Ammon's horn (tissue), 1 donor: ENCODE results near the gene SLC22A12.
"Not testable (repeated sequence)": the region's sequence is repeated elsewhere in the genome, so short reads cannot be mapped to it uniquely, and the experiment has no call there.

Experiments
- DNase-seq: peaks from one replicate; pipeline ENCODE4 v3.0.0-alpha.2; 2016; ENCODE audit warnings: low spot score

The SLC22A12 gene

DNA sequence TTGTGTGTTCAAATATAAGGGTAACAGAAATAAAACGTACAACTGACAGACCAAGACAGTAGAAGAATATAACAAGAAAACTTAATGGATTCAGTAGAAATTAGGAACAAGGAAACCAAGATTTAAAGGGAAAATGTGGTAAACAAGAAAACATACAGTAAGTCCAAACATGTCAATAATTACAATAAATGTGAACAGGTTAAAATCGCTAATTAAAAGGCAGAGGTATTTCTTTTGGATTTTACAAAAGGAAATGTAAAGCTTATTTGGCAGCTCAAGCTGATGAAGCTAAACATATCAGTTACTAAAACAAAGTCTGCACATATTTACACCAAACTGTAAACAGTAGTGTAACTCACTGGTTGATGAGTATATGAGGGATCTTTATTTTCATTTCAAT, 2.3 kb upstream of the SLC22A12 start:
- DNase-seq: no peak

DNA sequence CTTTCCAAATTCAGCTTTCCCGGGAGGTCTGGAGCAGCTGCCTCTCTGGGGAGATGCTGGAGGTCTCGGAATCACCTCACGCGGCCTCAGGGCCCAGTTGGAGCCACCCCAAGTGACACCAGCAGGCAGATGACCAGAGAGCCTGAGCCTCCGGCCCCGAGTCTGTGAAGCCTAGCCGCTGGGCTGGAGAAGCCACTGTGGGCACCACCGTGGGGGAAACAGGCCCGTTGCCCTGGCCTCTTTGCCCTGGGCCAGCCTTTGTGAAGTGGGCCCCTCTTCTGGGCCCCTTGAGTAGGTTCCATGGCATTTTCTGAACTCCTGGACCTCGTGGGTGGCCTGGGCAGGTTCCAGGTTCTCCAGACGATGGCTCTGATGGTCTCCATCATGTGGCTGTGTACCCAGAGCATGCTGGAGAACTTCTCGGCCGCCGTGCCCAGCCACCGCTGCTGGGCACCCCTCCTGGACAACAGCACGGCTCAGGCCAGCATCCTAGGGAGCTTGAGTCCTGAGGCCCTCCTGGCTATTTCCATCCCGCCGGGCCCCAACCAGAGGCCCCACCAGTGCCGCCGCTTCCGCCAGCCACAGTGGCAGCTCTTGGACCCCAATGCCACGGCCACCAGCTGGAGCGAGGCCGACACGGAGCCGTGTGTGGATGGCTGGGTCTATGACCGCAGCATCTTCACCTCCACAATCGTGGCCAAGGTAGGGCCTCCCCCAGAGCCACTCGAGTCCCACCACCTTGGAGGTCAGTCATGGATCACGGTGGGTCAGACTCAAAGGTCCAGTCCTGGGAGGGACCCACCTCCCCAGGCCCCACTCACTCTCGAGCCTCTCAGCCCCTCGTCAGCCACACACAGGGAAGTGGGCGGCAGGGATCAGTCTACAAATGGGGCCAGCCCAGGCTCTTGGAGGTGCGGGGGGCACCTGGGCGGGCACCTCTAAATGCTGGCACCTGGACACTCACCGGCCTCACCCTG, 525 bp downstream of the SLC22A12 start:
- DNase-seq: no peak

DNA sequence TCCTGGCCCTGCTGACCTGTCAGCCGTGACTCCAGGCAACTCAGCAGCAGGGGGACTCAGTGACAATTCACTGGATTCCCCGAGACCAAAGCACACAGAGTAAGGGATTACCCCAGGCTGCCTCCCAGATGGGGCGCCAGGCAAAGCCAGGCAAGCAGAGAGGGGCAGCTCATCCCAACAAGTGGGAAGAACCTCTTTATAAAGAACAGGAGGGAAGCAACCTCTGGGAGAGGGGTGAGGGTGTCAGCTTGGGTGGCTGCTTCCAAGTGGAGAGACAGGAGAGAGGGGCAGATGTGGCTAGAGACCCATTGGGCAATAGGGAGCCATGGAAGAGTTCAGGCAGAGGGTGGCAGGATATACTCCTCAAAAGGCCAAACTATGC, 1.2 kb downstream of the SLC22A12 start:
- no peak for DNase-seq

DNA sequence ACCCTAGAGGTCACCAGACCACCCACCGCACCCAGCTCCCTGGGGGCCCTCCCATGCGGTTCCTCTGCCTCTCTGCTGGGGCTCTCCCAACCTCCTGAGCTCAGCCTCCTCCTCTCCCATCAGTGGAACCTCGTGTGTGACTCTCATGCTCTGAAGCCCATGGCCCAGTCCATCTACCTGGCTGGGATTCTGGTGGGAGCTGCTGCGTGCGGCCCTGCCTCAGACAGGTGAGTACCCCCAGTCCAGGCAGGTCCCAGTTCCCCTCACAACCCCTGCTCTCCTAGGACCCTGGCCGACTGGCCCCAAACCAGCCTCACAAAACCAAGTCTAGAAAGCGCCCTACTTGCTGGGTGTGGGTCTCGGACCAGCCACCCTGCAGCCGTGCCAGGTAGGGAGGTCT, 1.6 kb downstream of the SLC22A12 start:
- DNase-seq: no peak

DNA sequence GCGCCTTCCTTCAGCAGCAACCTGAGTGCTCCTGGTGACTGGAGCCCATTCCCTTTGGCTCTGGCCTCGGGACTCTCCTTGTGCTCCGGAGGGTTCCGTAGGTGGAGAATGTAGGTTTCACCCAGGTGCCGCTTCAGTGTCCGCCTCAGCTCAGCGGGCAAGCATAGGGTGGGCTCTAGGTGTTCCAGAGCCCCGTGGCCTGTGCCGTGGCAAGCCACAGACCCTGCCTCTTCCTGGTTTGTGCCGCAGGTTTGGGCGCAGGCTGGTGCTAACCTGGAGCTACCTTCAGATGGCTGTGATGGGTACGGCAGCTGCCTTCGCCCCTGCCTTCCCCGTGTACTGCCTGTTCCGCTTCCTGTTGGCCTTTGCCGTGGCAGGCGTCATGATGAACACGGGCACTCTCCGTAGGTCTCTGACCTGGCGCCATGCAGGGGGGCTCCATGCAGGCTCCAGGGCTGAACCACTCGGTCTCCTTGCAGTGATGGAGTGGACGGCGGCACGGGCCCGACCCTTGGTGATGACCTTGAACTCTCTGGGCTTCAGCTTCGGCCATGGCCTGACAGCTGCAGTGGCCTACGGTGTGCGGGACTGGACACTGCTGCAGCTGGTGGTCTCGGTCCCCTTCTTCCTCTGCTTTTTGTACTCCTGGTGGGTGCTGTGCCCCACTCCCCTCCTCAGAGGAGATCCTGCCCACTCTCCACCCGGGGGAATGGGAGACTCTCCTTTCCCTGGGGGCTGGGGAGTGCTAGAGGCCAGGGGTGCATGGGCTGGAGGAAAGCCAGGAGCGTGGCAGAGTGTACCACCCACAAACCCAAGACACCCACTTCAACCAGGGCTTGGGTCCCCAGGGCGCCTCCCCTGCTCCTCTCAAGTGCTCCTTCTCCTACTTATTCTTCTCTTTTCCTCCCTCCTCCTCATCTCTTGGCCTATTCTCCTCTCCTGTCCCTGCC, 2.4 kb downstream of the SLC22A12 start:
- no peak for DNase-seq

DNA sequence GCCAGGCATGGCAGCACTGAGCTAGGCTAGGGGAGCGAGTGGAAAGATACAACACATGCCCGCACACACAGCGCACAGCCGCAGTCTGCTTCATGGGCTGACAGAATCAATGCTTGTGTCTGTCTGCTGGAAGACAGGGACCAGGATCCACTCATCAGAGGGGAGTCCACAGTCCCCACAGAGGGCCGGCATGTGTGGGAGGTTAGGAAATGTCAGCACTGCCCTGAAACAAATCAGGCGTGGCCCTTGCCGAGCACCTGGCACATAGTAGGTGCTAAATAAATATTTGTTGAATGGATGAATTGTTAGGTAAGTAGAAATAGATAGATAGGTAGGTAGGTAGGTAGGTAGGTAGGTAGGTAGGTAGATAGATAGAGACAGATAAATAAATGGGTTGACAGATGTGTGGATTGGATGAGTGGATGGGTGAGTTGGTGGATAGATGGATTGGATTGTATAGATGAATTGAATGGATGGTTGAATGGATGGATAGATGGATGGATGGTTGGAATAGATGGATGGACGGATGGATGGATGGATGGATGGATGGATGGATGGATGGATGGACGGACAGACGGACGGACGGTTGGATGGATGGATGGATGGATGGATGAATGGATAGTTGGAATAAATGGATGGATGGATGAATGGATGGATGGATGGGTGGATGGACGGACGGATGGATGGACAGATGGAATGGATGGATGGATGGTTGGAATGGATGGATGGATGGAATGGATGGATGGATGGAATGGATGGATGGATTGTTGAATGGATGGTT, 3.3 kb downstream of the SLC22A12 start:
- no peak for DNase-seq

DNA sequence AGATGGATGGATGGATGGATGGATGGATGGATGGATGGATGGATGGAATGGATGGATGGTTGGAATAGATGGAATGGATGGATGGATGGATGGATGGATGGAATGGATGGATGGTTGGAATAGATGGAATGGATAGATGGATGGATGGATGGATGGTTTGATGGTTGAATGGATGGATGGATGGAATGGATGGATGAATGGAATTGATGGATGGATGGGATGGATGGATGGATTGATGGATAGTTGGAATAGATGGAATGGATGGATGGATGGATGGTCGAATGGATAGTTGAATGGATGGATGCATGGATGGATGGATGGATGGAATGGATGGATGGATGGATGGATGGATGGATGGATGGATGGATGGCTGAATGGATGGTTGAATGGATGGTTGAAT, 4.9 kb downstream of the SLC22A12 start:
- DNase-seq: not testable (repeated sequence)

DNA sequence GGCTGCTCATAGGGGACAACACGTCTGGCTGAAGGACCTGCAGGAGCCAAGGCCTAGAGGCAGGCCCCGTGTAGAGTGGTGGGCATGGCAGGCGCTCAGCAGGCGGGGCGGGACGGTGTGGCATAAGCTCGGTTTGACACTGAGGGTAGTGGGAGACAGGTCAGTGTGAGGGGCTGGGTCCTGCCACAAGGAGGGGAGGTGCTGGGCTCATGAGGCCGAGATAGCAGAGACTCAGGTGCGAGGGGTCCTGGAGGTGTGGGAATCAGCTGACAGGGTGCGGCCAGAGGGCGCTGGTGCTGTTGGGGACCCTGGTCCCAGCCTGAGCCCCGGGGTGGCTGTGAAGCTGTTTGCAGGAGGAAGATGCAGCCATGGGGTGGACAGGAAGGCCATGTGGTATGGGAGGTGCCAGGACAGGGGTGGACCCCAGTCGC, 6.7 kb downstream of the SLC22A12 start:
- DNase-seq: no peak

DNA sequence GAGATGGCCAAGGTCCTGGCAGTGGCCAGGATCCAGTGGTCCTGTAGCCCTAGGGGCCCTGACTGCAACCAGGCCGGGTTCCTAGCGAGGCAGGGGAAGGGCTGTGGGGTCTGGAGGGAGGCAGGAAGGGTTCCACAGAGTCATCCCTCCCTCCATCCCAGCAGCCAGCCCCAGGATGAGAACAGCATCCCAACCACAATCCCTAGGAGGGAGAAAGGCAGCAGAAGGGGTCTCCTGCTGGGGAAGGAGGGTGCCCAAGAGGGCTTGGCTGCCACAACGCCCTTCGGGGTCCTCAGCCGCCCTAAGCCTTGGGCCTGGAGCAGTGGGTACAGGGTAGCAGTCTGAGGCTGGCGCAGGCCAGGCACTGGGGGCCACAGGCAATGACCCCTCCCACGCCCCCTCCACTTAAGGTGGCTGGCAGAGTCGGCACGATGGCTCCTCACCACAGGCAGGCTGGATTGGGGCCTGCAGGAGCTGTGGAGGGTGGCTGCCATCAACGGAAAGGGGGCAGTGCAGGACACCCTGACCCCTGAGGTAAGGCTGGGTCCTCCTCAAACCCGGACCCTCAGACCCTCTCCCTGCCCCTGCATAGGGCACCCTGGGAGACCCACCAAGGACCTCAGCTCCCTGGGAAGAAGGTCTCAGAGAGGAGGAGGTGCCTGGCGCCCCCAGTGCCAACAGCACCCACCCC, 7.2 kb downstream of the SLC22A12 start:
- DNase-seq: no peak

DNA sequence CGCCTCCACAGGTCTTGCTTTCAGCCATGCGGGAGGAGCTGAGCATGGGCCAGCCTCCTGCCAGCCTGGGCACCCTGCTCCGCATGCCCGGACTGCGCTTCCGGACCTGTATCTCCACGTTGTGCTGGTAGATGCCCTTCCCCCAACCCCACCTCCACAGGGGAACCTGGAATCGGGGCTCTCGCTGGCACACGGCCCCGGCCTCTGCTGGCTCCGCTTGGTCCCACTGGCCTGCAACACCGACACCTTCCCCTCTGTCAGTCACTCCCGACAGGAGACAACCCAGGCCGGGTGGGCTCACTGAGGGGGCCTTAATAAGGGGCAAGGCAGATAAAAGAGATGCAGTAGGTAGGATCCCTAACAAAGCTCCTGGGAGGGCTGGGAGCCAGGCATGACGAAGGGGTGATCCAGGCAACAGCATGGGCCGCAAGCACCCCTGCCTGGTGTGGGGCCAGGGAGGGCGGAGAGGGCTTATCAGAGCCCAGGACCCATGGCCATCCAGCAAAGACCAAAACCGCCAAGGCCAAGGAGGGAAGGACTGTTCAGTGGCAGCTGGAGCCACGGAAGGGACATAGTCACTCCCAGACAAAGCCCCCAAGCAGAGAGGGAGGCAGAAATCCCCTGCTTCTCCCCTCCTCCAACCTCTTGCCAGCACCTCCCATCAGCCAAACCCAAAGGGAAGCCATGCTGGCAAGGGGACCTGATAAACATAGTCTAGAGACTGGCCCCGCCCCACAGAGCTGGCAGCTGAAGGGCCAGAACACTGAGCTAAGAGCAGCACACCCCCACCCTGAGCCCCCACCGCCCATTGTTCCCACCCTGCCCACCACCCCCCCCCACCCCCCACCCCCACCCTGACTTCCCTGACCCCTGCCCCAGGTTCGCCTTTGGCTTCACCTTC, 8.0 kb downstream of the SLC22A12 start:
- no peak for DNase-seq

DNA sequence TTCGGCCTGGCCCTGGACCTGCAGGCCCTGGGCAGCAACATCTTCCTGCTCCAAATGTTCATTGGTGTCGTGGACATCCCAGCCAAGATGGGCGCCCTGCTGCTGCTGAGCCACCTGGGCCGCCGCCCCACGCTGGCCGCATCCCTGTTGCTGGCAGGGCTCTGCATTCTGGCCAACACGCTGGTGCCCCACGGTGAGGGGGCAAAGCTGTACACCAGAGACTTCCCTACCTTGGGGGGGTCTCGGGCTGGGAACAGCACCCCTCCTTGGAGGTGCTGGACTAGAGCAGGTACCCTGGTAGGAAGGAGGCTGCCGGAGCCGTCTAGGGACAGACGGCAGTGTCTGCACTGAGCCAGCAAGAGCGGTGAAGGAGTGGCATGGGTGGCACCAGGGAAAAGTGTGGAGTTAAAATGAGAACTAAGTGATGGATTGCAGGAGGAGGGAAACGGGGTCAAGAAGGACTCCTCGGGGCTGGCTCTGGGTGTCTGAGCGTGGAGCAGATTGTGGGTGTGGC, 8.7 kb downstream of the SLC22A12 start:
- no peak for DNase-seq

DNA sequence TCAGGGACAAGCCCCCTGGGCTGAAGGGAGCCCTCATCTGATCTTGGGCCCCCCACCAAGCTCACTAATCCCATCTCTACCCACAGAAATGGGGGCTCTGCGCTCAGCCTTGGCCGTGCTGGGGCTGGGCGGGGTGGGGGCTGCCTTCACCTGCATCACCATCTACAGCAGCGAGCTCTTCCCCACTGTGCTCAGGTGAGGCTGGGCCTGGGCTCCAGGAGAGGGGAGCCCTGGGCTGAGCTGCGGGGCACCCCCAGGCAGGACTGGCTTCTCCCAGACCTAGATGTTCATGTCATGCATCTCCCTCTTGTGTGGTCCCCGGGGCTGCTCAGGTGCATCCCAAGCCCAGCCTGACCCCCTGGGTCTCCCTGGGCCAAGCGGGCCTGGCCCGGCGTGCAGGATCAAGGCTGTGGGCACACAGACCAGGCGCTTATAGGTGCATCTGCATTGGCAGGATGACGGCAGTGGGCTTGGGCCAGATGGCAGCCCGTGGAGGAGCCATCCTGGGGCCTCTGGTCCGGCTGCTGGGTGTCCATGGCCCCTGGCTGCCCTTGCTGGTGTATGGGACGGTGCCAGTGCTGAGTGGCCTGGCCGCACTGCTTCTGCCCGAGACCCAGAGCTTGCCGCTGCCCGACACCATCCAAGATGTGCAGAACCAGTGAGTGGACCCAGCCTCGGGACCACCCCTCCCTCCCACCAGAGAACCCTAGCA, 9.4 kb downstream of the SLC22A12 start:
- DNase-seq: no peak

DNA sequence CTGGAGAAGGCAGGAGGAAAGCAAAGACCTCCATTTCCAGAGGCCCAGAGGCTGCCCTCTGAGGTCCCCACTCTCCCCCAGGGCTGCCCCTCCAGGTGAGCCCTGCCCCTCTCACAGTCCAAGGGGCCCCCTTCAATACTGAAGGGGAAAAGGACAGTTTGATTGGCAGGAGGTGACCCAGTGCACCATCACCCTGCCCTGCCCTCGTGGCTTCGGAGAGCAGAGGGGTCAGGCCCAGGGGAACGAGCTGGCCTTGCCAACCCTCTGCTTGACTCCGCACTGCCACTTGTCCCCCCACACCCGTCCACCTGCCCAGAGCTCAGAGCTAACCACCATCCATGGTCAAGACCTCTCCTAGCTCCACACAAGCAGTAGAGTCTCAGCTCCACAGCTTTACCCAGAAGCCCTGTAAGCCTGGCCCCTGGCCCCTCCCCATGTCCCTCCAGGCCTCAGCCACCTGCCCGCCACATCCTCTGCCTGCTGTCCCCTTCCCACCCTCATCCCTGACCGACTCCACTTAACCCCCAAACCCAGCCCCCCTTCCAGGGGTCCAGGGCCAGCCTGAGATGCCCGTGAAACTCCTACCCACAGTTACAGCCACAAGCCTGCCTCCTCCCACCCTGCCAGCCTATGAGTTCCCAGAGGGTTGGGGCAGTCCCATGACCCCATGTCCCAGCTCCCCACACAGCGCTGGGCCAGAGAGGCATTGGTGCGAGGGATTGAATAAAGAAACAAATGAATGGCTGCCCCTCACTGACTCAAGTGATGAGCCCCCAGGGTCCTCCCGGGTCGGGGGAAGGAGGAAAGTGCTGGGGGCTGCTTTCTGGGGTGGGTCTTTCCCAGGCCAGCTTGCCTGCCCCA, 10.8 kb downstream of the SLC22A12 start:
- no peak for DNase-seq

DNA sequence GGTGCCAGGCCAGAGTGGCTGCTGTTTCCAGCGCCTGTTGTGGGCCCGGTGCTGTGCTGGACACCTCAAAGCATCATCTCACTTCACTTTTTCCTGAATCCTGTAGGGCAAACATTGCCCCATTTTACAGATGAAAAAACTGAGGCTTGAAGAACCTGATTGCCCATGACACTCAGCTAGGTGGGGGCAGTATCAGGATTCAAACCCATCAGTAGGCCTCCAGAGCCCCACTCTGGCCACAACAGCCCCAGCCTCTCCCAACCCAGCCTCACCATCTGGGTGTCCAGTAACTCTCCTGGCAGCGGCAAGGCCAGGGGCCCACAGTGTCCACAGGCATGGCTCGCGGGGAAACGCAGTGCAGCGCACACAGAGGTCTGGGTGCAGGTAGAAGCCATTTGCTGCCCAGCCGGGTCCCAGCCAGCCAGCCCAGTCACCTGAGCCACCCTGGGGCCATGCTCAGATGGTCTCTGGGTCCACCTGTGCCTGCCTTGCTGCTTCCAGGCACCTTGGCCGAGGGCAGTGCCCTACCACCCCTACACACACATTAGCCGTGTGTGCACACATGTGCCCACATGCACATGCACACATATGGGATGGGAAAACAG, 11.5 kb downstream of the SLC22A12 start:
- no peak for DNase-seq

DNA sequence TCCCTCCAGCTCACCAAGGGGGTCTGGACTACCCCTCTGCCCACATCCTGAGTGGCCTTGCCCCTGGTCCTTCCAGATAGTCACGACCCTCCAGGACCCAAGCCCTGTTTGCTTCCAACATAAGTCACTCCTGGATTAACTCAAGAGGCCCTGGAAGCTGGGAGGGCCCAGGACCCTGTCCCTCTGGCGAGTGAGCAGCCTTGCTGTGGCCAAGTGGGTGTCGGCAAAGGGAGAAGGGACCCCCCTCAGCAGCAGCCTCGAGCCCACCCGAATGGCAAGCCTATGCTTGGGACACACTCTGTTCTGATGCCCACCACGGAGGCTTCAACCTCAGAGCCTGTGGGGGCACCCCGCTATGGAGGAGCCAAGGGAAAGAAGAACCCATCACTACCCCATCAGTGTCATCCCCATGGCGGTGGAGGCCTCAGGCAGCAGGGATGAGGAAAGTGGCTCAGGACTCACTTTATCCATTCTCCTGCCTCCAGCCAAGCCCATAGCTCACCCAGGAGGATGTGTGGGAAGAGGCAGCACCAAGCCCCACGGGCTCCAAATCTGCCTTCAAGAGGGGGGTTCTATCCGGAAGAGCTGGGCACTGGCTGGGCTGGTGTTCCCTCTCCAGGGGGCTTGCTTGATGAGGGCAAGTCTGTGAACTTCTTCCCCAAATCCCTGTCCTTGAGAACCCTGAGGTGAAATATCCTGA, 12.5 kb downstream of the SLC22A12 start:
- DNase-seq: no peak

DNA sequence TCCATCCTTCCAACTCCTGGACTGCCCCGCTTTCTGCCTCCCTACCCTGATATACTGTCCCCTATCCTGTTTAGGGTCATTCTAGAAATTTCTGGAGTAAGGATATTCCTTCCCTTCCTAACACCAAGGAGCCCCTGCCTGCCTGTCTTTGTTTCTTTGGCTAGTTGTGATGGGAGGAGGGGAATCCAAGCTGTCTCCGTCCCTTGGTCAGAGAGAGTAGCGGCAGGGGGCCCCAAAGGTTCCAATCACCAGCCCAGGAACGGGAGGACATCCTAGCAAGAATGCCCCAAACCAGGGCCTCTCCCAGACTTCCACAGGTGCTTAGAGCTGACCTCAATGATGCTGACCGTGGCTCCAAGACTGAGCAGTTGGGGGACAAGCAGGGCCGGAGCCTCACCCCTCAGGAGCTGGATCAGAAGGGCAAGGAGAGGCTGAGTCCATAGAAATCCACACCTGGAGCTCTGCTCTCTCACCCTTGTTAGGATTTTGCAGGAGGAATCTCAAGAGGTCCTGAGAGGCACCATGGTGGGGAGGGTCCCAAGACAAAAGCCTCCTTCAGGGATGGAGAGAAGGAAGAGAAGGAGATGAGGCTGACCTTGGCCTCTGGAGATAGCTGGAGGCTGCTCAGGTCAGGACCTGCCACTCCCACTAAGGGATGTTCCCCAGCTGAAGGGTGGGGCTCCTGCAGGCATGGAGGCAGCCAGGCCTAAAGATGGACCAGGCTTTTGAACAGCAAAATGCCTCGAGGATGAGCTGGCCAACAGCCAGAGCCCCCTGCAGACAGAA, 13.6 kb downstream of the SLC22A12 start:
- DNase-seq: no peak

DNA sequence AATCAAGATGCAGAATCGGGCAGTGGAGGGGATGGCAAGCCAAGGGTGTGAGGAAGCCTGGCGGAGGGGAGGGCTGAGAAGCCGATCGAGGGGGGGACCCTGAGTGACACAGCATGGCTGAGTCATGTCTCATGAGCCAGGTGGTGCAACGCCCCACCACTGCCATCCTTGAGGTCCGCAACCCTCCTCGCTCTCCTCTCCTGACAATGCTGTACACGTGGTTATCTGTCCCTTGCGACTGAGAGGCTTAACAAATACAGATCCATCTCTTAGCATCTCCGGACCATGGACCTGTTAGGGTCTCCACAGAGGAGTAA, 14.2 kb downstream of the SLC22A12 start:
- DNase-seq: no peak
